HG03095 (cell line): Measurements from ENCODE around the gene SCIMP.
"Not testable (repeated sequence)": the region's sequence is repeated elsewhere in the genome, so short reads cannot be mapped to it uniquely, and the experiment has no call there.

Experiments
- ATAC-seq: cut with Tn5 transposase; IDR thresholded peaks from one replicate; pipeline ENCODE4 v1.9.1; 2021; ENCODE audit warnings: moderate library complexity; ENCODE audit not compliant: unreplicated experiment

Gene SCIMP

DNA sequence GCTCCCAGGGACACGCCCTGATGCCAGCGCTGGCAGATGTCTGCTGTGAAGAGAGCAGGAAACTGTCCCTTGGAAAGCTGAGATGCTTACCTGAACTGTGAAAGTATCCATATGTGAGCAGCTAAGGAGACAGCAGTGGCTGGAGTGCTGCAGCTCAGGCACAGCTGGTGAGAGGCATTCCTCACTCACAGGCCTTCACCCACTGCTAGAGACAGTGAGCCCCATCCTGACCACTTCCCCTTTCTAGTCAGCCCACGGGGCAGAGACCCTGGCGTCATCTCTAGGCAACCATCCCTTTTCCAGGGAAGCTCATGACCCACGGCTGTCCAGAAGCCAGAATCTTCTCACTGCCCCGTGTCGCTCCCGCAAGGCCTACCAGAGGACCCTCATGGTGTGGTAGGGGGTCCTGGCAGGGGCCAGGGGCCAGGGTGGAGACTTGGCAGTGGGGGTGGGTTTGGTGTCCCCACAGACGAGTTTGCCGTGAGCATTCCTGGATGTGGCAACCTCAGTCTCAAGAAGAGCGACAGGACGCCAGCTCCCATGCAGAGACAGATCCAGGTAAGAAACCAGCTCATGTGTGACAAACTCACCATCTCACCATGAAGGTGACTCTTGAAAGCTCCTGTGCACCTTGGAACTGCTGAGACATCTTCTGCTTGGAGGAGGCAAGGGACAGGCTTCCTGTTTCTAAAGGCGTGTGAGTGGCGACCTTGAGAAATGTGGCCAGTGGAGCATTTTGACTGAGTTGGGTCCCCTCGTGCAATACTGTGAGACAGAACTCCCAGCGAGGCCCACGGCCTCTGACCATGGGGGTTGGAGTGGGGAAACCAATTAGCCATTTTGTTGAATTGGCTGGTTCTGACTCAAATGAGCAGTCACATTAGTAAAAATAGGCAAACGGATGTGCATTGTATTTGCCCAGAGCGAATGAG is at the start of gene SCIMP:
Gene SCIMP, minus strand, starts transcription at position 216 of the 932 bp plus-strand sequence. Its CDS starts 105 bp downstream, at position 111.
- ATAC-seq: no peak

DNA sequence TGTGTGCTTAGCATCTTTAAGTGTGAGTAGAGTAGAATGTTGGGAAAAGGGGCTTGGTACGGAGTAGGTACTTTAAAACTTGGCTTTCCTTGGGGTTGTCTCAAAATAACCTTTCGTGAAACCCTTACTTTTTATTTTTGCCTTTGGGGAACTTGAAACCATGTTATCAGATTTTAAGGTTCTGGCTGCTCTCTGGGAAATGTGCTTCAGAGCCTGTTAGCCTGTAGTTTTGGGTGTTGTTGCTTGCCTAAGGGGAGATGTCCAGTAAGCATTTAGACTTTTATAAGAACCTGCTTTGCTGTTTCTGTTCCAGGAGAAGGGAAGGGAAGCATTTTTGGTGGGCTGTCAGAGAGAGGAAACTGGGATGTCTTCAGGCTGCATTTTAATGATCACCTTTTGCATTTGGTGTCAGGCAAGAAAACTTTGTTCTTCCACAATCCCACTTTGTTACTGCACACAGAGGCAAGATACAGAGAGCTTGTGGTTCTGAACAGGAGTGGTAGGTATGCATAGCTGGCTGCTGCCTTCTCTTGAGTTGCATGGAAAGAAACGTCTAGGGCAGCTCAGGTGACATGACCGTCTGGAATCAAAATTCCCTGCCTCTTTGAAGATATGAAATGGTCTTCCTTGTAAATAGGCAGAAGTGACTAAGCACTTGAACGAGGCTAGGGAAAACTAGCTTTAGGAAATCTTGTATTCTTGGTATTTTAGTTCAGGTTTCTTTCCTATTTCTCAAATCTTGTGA is 49.1 kb upstream of the SCIMP start:
- ATAC-seq: no peak

DNA sequence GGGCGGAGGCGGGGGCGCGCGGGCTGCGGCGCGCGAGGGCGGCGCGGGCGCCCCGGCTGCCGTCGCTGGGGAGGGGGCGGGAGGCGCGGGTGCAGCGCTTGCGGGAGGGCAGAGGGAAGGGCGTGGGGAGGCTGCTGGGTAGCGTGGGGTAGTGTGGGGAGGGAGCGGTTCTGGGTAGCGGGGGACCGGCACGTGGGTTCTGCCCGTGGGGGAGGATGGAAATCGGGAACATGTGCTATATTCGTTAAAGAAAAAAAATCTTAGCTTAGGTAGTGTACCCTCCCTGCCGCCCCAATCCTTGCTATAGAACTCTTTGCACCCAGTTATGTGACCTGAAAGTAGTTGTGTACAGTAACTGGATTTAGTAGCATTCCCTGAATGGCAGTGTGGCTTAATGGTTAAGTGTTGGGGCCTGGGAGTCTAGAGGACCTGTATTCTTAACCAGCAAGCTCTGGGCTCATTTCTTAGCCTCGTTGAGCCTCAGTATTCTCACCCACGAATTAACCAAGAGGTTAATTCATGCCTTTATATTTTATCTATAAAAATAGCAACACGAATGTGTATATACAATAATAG is 48.1 kb upstream of the SCIMP start:
- ATAC-seq: peak; percentile 14

DNA sequence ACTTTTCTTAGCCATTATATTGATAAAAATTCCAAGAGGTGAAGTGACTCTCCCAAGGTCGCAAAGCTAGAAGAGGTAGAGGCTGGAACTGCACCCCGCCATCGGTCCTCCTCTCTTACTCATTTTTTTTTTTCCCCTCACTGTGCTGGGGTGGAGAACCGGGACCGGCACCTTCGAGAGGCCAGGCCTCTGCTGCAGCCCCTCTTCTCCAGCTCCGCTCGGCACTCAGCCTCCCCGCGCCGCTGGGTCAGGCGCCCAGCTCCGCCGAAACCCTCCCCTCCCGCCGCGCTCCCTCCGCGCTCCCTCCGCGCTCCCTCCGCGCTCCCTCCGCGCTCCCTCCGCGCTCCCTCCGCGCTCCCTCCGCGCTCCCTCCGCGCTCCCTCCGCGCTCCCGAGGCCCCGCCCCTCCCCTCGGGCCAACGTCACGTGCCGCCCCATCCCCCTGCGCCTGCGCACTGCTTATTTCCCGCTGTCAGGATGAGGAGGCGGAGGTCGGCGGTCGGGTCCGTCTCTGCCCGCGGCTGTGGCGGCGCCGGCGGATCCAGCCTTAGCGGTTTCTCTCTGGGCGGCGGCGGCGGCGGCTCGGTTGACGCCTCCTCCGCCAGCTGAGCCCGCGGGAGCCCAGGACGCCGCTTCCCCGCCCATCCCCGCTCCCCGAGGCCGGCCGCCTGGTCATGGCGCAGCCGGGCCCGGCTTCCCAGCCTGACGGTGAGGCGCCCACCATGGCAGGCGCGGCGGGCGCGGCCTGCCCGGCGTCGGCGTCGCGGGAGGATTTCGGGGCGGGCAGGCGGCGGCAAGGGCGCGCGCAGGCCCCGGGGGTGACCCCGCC is 47.4 kb upstream of the SCIMP start, which contains the start of gene RABEP1:
Gene RABEP1, plus strand, starts transcription at position 471 of the 828 bp plus-strand sequence. Its CDS starts 203 bp downstream, at position 674.
- peak; percentile 56 for ATAC-seq

DNA sequence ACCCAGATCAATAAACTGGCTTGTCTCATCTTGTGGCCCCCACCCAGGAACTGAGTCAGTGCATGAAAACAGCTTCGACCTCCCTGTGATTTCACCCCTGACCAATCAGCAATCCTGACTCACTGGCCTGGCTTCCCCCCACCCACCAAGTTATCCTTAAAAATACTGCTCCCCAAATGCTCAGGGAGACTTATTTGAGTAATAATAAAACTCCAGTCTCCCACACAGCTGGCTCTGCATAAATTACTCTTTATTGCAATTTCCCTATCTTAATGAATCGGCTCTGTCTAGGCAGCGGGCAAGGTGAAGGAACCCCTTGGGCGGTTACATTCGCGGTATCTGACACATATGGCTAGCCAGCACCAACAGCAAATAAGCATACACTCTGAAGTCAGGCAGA is 37.7 kb upstream of the SCIMP start:
- ATAC-seq: no peak

DNA sequence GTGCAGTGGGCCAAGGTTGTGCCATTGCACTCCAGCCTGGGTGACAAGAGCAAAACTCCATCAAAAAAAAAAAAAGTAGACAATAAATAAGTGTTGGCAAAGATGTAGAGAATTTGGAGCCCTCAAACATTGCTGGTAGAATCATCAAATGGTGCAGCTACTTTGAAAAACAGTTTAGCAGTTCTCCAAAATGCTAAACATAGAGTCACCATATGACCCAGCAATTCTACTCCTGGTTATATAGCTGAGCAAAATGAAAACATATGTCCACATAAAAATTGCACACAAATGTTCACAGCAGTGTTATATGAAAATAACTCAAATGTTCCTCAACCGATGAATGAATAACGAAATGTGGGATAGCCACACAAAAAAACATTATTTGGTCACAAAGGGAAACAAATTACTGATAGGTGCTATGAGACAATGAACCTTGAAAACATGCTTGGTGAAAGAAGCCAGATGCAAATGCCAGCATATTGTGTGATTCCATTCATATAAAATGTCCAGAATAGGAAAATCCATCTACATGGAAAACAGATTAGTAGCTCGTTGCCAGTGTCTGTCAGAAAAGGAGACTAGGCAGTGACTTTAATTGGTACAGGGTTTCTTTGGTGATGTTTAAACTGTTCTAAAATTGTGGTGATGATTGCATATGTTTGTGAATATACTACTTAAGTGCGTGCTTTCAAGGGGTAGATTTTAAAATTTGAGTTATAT is 34.7 kb upstream of the SCIMP start:
- ATAC-seq: no peak

DNA sequence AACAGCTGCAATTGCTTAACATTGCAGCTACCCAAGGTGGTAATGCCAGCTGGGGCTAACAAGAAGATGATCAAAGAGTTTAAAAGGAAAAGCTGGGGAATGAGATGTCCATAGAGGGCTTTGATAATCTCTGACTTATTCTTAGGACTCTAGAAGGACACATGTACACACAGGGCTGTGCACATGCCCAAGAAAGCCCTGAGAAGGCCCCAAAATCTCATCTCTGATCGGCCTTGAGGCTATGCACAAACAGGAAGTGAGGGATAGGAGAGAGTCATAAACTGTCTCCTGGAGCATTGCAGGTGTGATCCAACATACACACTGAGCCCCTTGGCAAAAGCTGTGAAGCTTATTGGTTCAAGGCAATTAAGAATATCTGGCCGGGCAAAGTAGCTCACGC is 30.2 kb upstream of the SCIMP start:
- no peak for ATAC-seq

DNA sequence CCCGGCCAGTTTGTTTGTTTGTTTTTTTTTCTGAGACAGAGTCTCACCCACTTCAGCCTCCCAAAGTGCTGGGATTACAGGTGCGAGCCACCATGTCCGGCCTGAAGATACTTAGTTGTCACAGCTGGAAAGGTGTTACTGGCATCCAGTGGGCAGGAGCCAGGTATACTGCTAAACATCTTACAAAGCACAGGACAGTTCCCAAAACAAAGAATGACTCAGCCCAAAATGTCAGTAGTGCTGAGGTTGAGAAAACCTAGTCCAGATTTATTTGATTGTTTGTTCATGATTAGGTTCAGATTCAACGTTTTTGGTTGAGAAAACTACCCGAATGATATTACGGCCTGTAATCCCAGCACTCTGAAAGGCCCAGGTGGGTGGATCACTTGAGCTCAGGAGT is 28.8 kb upstream of the SCIMP start:
- ATAC-seq: no peak

DNA sequence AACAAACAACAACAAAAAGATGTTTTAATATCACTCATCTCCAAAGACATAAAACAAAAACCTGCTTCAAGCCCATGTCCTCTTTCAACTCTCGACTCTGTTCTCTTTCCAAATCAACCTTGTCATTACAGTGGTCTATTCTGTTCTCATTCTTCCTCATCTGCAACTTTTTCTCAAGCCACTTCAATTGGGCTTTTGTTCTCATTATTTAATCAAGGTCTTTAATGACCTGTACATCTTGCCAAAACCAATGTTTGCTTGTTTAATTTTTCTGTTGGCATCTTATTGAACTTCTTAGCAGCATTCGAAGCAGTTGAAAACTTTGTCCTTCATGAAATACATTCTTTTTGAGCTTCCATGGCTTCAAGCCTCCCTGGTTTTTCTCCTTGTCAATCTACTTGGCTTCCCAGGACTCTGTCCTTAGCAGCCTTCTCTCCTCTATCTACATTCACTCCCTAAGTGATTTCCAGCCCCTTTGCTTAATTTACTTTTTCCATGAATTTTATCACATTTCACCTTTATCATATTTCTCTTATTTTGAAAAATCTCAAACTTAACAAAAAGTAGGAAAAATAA is 27.8 kb upstream of the SCIMP start:
- no peak for ATAC-seq

DNA sequence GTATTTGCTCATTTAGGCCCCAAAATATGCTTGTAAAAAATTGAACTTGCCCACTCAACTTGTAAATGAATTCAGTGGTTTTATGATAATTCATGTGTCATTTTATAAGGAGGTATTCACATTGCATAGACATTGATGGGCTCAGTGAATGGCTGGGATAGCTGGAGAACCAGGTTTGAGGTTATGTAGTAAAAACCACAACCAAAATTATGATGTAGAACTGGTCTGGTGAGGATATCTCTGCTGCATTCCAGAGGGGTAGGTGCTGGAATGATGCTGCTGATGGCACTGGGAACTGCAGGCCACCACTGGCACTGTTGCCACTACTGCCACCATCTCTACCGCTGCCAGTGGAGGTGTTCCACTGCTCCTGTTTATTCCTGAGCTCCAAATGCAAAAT is 25.9 kb upstream of the SCIMP start:
- no peak for ATAC-seq

DNA sequence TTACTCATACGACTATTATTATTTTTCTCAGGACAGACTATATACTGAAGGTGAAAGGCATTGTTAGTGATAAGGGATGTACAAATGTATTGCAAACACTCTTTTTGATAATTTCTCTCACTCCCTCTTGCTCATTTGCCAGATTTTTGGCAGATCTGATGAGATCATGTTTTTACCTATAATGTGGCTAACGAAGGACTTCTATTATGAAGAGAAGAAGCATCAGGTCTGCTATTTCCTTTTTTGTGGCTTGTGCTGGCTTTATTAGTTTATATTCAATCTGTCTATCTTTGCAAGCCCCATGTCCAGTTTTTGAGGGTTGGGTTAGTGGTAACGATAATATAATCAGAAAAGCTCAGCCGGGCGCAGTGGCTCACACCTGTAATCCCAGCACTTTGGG is 22.5 kb upstream of the SCIMP start:
- no peak for ATAC-seq

DNA sequence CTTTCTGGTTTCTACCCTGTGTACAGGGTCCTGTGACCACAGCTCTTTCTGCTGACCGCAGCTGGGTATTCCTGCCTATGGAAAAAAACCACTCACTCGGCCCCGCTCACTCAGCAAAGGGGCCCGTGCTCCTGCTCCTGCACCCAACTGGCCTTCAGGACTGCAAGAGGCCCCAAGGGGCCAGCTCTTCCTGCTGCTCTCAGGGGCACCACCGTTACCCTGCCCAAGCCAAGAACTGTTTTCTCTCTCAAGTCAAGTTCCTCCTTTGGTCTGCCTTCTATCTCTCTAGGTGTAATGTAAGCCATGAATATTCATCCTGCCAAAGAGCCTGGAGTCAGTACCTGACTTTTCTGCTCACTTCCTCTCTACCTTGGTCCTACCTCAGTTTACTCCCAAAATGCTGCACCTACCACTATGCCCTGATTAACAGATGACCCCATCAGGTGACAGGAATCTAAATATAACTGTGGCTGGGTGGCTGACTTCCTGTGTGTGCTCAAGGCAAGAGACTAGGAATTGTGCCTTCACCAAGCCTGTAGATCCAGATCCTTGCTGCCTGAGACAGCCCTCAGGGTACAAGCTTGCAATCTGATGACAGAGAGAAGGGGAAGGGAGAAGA is 20.4 kb upstream of the SCIMP start:
- ATAC-seq: no peak

DNA sequence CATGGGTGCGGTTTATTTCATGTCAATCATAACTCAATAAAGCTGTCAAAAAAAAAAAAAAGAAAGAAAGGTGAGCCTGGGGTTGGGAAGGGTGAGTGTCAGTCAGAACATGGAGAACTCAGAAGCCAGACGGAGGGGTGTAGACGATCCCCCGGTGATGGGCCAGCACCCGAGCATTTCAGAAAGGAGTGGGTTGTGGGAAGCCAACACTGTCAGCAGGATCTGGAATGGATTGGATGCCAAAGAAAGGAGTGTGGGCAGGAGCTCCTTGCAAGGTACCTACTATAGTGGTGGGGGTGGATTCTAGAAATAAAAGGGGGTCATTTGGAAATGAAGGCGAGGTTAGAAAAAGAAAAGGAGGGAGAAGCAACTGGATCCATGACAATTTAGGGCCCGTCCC is 19.8 kb upstream of the SCIMP start:
- ATAC-seq: no peak

DNA sequence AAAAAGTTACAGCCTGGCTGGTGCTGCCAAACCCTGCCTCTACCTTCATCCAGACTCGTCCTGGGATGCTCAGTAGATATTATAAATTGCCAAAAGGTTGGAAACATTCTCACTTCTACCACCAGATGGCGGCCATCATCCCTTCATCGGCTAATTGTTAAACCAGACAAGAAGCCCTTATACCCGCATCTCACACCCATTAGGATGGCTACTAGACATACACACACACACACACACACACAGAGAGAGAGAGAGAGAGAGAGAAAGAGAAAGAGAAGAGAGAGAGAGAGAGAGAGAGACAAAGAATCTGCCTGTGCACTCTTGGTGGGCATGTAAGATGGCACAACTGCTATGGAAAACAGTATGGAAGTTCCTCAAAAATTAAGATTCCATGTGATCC is 15.0 kb upstream of the SCIMP start:
- ATAC-seq: no peak

DNA sequence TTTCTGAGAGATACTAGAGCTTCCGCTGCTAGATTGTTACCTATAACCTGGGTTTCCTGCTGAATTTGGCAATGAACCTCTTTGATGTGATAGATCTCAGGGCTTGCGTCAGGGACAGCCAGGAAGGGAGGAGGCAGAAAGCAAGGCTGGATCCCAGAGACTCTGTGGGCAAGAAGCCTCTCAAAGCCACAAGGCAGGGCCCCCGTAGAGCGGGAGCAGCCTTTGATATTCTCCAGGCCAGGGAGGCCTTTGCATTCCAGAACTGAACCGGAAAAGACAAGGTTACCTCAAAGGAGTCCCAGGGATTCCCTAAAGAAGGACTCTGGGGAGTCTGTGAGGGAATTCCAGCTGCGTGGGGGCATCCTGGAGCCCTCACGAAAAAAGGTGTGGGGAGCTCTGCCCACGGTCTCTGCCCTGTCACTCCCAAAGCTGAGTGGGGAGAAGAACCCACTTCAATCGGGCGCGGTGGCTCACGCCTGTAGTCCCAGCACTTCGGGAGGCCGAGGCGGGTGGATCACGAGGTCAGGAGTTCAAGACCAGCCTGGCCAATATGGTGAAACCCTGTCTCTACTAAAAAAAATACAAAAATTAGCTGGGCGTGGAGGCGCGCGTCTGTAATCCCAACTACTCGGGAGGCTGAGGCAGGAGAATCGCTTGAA is 14.3 kb upstream of the SCIMP start:
- no peak for ATAC-seq

DNA sequence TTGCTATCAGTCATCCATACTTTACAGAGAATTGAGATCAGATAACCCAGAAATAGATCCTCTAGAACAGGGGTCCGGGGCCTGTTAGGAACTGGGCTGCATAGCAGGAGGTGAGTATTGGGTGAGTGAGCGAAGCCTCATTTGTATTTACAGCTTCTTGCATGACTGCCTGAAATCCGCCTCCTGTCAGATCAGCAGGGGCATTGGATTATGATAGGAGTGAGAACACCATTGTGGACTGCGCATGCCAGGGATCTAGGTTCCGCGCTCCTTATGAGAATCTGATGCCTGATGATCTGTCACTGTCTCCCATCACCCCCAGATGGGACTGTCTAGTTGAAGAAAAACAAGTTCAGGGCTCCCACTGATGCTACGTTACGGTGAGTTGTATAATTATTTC is 13.0 kb upstream of the SCIMP start:
- ATAC-seq: no peak

DNA sequence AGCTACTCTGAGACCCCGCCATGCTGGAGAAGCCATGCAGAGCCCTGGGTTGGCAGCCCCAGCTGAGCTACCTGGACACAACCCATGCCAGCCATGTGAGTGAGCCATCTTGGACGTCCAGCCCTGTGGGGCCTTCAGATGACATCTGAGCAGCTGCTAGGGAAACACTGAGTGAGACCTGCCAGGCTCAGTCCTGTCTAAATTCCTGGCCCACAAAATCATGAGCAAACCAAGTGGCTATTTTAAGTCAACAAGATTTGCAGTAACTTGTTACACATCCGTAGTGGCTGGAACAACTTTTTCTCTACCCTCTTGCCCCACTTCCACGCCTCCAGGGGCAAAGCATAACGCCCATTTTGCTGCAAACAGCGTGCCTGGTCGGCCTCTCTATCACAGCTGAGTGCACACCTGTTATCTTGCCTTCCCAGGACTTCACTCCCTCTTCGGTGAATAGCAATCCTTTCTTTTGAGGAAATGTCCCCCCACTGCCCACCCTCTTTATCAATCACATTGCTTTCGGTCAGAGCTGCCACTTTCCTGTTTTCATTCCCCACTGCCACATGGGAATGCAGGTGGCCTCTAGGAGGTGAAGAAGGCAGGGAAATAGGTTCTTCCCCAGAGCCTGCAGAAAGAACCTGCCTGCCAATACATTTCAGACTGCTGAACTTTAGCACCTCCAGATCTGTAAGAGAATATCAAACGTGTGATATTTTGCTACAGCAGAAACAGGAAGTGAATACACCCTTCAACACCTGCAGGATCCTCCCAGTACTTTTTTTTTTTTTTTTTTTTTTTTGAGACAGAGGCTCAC is 7.4 kb upstream of the SCIMP start:
- ATAC-seq: no peak

DNA sequence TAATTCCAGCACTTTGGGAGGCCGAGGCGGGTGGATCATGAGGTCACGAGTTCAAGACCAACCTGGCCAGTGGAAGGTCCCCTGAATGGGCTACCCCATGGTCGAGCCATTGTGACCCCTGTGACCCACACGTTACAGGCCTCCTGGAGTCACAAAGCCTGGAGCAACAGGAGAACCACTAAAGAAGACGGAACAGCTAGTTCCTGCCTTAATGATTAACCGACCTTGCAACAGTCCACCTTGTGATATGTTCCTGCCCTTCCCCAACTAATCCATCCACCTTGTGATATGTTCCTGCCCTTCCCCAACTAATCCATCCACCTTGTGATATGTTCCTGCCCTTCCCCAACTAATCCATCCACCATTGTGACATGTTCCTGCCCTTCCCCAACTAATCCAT is 5.1 kb upstream of the SCIMP start:
- not testable (repeated sequence) for ATAC-seq
